GM23338 (cell line): ENCODE results near the gene TTC38. TPM values are rescaled to one million over a fixed set of nuclear protein-coding genes. Genes with fewer than 3 reads are reported as not detected.

ENCODE experiments used
- ATAC-seq: fragments of 200-7000 bp; cut with Tn5 transposase; 3 replicates; pipeline ENCODE4 v1.9.1; 2020
- DNase-seq: peaks from one replicate; pipeline ENCODE4 v3.0.0-alpha.2; 2015; ENCODE audit warnings: low spot score
- H2AFZ ChIP-seq: fragments of 200-600 bp; sonication (generic); 2 replicates; pipeline ENCODE4 v1.8.0; 2016; ENCODE audit warnings: antibody characterized with exemption, mild to moderate bottlenecking, moderate library complexity
- H3F3A ChIP-seq: fragments of 200-600 bp; sonication (generic); replicated peaks from 2 replicates; pipeline ENCODE4 v1.8.0; 2017; ENCODE audit warnings: antibody characterized with exemption, mixed run types, low read depth
- H3K27ac ChIP-seq: fragments of 200-600 bp; sonication (generic); 2 replicates; pipeline ENCODE4 v1.6.1; 2016; ENCODE audit warnings: low read depth
- H3K27me3 ChIP-seq: fragments of 200-600 bp; sonication (generic); 2 replicates; pipeline ENCODE4 v1.8.0; 2016; ENCODE audit warnings: mild to moderate bottlenecking, mixed run types, moderate library complexity; ENCODE audit not compliant: insufficient read depth
- H3K36me3 ChIP-seq: fragments of 200-600 bp; sonication (generic); 2 replicates; pipeline ENCODE4 v1.8.0; 2016; ENCODE audit warnings: mild to moderate bottlenecking; ENCODE audit not compliant: insufficient read depth
- H3K4me1 ChIP-seq: fragments of 200-600 bp; sonication (generic); 2 replicates; pipeline ENCODE4 v1.8.0; 2016; ENCODE audit warnings: mild to moderate bottlenecking, moderate library complexity; ENCODE audit not compliant: insufficient read depth
- H3K4me2 ChIP-seq: fragments of 200-600 bp; sonication (generic); 2 replicates; pipeline ENCODE4 v1.7.1; 2017; ENCODE audit warnings: mixed run types
- H3K4me3 ChIP-seq: fragments of 200-600 bp; sonication (generic); 2 replicates; pipeline ENCODE4 v1.6.1; 2016; ENCODE audit warnings: mixed run types
- H3K79me2 ChIP-seq: fragments of 200-600 bp; sonication (generic); replicated peaks from 2 replicates; pipeline ENCODE4 v1.8.0; 2017; ENCODE audit warnings: mild to moderate bottlenecking; ENCODE audit not compliant: insufficient read depth
- H3K9me2 ChIP-seq: fragments of 200-600 bp; sonication (generic); 2 replicates; pipeline ENCODE4 v1.8.0; 2017; ENCODE audit not compliant: insufficient read depth
- H4K20me1 ChIP-seq: fragments of 200-600 bp; sonication (generic); replicated peaks from 2 replicates; pipeline ENCODE4 v1.8.0; 2017; ENCODE audit warnings: mild to moderate bottlenecking; ENCODE audit not compliant: insufficient read depth
- H3K27ac Mint-ChIP-seq: 2 replicates; pipeline ENCODE4 v1.8.0; 2020; ENCODE audit warnings: inconsistent platforms, mild to moderate bottlenecking, moderate library complexity, mixed read lengths
- H3K27me3 Mint-ChIP-seq: 3 replicates; pipeline ENCODE4 v1.8.0; 2022; ENCODE audit warnings: low read depth, mild to moderate bottlenecking, moderate library complexity, mixed read lengths, inconsistent platforms; ENCODE audit not compliant: insufficient read depth, poor library complexity
- H3K36me3 Mint-ChIP-seq: 3 replicates; pipeline ENCODE4 v1.8.0; 2021; ENCODE audit warnings: low read depth, mild to moderate bottlenecking, inconsistent platforms, moderate library complexity, mixed read lengths
- H3K4me1 Mint-ChIP-seq: 3 replicates; pipeline ENCODE4 v1.8.0; 2020; ENCODE audit warnings: mild to moderate bottlenecking, inconsistent platforms, mixed read lengths
- H3K4me3 Mint-ChIP-seq: 3 replicates; pipeline ENCODE4 v1.8.0; 2021; ENCODE audit warnings: moderate library complexity, mild to moderate bottlenecking, inconsistent platforms, mixed read lengths
- H3K9me3 Mint-ChIP-seq: 3 replicates; pipeline ENCODE4 v1.8.0; 2020; ENCODE audit warnings: moderate library complexity, mild to moderate bottlenecking, inconsistent platforms, mixed read lengths
- CREB1 ChIP-seq: fragments of 250-450 bp; sonication (Bioruptor Pico); IDR thresholded peaks from 2 replicates; pipeline ENCODE4 v1.5.0; 2020; ENCODE audit warnings: low read depth, mild to moderate bottlenecking, moderate library complexity
- CTCF ChIP-seq, 2 experiments: fragments of 200-600 bp in 1 of 2; sonication (generic) in 1 of 2; conservative IDR thresholded peaks; 2 replicates each; pipeline versions ENCODE4 v1.5.1 to v1.6.1; 2016 to 2017; ENCODE audit warnings: antibody characterized with exemption in 2 of 2, low read depth in 2 of 2, mild to moderate bottlenecking in 2 of 2, moderate library complexity in 1 of 2
- ETS1 ChIP-seq: IDR thresholded peaks from 2 replicates; pipeline ENCODE4 v1.6.1; 2016; ENCODE audit warnings: antibody characterized with exemption
- EZH2 ChIP-seq: fragments of 200-600 bp; sonication (generic); IDR thresholded peaks from one replicate; pipeline ENCODE4 v1.8.0; 2017; ENCODE audit warnings: antibody characterized with exemption, mild to moderate bottlenecking, low read depth; ENCODE audit not compliant: unreplicated experiment
- EZH2phosphoT487 ChIP-seq: fragments of 200-600 bp; sonication (generic); IDR thresholded peaks from one replicate; pipeline ENCODE4 v1.8.1; 2018; ENCODE audit warnings: antibody characterized with exemption; ENCODE audit not compliant: unreplicated experiment
- NANOG ChIP-seq: IDR thresholded peaks from 2 replicates; pipeline ENCODE4 v1.6.1; 2016; ENCODE audit warnings: antibody characterized with exemption, borderline replicate concordance
- POLR2AphosphoS5 ChIP-seq: IDR thresholded peaks from 2 replicates; pipeline ENCODE4 v1.6.1; 2016; ENCODE audit warnings: antibody characterized with exemption, low read depth
- REST ChIP-seq: IDR thresholded peaks from one replicate; pipeline ENCODE4 v1.6.1; 2018; ENCODE audit warnings: antibody characterized with exemption; ENCODE audit not compliant: unreplicated experiment
- ZNF114 ChIP-seq: fragments of 250-450 bp; sonication (Bioruptor Pico); IDR thresholded peaks from 2 replicates; pipeline ENCODE4 v1.5.0; 2020; ENCODE audit warnings: mild to moderate bottlenecking, moderate library complexity
- ZNF462 ChIP-seq: fragments of 250-450 bp; sonication (Bioruptor Pico); IDR thresholded peaks from 2 replicates; pipeline ENCODE4 v1.5.0; 2020; ENCODE audit warnings: mild to moderate bottlenecking, moderate library complexity
- polyA plus RNA-seq: library from polyadenylated mRNA; unstranded; fragments of >200 nt; fragmentation: Nextera tagmentation; extraction: Ambion mirVana; gene quantifications from 2 replicates; pipeline ENCODE4 v1.2.1, GENCODE V29; 2016
- total RNA-seq: library from RNA; depleted of rRNA; stranded (reverse); fragments of >200 nt; shearing (Covaris generic); gene quantifications from 2 replicates; pipeline ENCODE4 v1.2.3, GENCODE V29; 2014

TTC38 gene
- total and polyA plus RNA-seq, 2 experiments from 2014 or later = 11.8 to 46.6 TPM

- TF ChIP-seq ZNF462 = no peak
- TF ChIP-seq POLR2AphosphoS5 = no peak
- TF ChIP-seq ZNF114 (CRISPR knock-in tag) = no peak
These were observed 41.2 kb upstream of the TTC38 start (continued) for GRCh38 chr22:46226577-46226976.

- H3K9me2 ChIP-seq = no peaks in the 10 kb centered on the region
- no peak overlapping the region for H3K4me2 ChIP-seq
- ATAC-seq (no peak), DNase-seq (no peak)
- H2AFZ ChIP-seq = no peak overlapping the region
- no peaks in the 10 kb centered on the region for H3K36me3 ChIP-seq
- H3K4me3 ChIP-seq = no peak overlapping the region
- no peaks in the 10 kb centered on the region for H4K20me1 ChIP-seq
- H3K36me3 Mint-ChIP-seq = no peaks in the 10 kb centered on the region
- H3K79me2 ChIP-seq = no peaks in the 10 kb centered on the region
- H3K27me3 ChIP-seq = no peaks in the 10 kb centered on the region
- H3K9me3 Mint-ChIP-seq = no peaks in the 10 kb centered on the region
- no peaks in the 10 kb centered on the region for H3K4me1 ChIP-seq
- peaks cover 7% of the 10 kb centered on the region for H3K4me1 Mint-ChIP-seq
- no peak overlapping the region for H3K27ac Mint-ChIP-seq
- peaks cover 10% of the 10 kb centered on the region; the same call in 1 of the 2 replicates for H3F3A ChIP-seq
- H3K4me3 Mint-ChIP-seq = no peak overlapping the region
- H3K27me3 Mint-ChIP-seq = peaks cover 11% of the 10 kb centered on the region
- H3K27ac ChIP-seq = no peak overlapping the region
- TF ChIP-seq CREB1 (CRISPR knock-in tag) = no peak
- TF ChIP-seq ETS1 = no peak
- TF ChIP-seq CTCF (conservative IDR thresholded peaks at IDR 0.05; ENCODE audit: low read depth in 2 of 2) = no peak
- no peak for TF ChIP-seq EZH2
- no peak for TF ChIP-seq NANOG
- no peak for TF ChIP-seq POLR2AphosphoS5
- no peak for TF ChIP-seq EZH2phosphoT487
- no peak for TF ChIP-seq ZNF114 (CRISPR knock-in tag)
- no peak for TF ChIP-seq REST
These were observed 38.1 kb upstream of the TTC38 start for GRCh38 chr22:46229701-46230100.
